ENCODE results near the gene ZC3H11A.
"Not testable (repeated sequence)": the region's sequence is repeated elsewhere in the genome, so short reads cannot be mapped to it uniquely, and the experiment has no call there.

Gene ZC3H11A

DNA sequence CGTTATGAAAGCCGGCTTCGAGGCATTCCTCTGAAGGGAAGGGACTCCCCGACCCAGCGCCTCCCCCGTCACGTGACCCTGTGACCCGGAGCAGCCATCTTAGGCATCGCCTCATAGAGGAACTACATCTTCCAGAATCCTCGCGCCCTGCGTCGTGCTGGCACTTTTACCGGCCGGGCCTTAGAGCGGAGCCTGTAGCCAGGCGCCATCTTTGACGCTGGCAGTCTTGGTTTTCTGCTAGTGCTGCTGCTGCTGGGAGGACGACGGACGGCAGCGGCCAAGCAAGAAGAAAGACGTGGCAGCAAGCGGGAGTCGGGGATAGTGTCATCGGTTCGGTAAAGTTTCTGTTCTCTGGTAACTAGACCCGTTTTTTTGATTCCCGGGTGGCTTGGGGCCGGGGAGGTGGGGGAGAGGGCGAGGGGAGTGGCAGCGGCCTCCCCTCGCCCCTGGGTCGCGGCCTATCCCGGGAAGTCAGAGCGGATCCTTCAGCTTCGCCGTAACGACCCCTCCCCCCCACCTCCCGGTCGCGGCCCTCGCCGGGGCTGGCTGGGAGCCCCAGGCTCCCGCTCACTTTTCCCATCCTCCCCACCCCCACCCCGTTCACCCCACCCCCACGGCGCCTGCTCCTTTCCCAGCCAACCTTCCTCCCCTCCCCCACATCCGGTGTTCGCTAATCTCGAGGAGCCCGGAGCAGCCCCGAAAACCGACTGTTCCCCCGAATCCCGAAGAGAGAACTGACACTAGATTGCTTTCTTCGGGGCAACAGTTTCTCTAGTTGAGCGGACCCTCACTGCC lies at the start of gene ZC3H11A, which contains the start of gene ZBED6:
TSS of gene ZC3H11A (plus strand) at position 183 of the 795 bp plus-strand sequence. CDS start 21,448 bp downstream, outside the sequence.
TSS of gene ZBED6 (plus strand) at position 183 of the 795 bp plus-strand sequence. CDS start 1,900 bp downstream, outside the sequence.
- peak; percentile 99 for DNase-seq

DNA sequence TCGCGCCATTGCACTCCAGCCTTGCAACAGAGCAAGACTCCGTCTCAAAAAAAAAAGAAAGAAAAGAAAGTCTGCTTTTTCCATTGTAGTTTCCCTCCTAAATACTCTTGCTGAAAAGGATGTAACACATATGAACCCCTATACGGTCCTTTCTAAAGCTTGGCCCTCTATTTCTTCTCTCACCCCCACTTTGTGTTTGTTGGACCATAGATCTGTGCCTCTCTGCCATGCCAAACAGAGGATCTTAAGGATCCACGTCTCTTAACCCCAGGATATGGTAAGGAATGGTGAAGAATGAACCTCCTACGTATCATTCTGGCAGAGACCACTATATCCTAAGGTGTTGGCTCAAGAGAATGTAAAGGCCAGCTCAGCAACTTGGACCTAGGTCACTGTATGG lies 49.1 kb upstream of the ZC3H11A start:
- no peak for DNase-seq

DNA sequence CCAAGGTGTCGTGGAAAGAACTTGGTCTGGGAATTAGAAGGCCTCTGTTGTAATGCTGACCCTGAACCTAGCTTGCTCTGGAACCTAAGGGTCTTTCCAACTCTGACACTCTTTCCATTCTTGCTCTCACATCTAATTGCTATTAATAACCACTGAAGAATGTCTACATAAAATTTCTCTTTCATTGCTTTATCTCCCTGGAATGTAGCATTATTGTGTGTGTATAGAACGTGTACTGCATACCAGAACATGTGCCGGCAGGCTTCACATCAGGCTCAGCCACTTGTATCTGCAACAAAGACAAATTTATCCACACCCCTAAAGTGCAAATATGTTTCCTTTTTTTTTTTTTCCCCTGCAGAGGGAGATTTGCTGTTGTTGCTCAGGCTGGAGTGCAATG lies 44.4 kb upstream of the ZC3H11A start:
- peak; percentile 84 for DNase-seq

DNA sequence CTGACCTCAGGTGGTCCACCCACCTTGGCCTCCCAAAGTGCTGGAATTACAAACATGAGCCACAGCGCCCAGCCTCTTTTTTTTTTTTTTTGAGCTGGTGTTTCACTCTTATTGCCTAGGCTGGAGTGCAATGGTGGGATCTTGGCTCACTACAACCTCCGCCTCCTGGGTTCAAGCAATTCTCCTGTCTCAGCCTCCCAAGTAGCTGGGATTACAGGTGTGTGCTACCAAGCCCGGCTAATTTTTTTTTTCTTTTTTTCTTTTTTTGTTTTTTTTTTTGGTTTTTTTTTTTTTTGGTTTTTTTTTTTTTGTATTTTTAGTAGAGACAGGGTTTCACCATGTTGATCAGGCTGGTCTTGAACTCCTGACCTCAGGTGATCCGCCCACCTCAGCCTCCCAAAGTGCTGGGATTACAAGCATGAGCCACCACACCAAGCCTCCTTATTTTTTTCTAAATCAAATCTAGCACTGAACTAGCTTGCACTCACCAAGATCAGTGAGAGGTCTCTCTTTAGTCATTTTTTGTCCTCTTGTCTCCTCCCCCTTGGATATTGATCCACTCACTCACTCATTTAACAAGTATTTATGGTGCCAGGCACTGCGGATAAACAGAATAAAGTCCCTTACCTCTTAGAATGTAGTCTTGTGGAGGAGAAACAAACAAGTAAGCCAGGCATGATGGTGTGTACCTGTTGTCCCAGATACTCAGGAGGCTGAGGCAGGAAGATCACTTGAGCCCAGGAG lies 43.6 kb upstream of the ZC3H11A start:
- not testable (repeated sequence) for DNase-seq

DNA sequence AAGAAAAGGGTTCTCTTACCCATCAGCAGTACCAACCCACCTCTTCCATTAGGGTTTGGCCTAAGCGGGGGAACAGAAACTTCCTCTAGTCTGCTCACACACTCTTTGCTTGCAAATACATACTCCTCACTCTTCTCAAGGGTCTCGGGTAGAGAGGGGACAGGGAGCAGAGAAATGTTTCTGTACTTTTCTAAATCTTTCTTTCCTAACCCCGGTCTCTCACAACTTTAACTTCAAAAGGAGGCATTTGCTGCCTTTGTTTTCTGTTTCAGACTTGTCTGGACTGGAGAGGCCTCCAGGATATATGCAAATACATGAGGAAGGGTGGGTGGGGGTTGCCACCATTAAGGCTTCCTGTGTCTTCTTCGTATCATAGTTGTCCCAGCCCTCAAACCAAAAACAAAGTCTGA lies 41.0 kb upstream of the ZC3H11A start:
- no peak for DNase-seq

DNA sequence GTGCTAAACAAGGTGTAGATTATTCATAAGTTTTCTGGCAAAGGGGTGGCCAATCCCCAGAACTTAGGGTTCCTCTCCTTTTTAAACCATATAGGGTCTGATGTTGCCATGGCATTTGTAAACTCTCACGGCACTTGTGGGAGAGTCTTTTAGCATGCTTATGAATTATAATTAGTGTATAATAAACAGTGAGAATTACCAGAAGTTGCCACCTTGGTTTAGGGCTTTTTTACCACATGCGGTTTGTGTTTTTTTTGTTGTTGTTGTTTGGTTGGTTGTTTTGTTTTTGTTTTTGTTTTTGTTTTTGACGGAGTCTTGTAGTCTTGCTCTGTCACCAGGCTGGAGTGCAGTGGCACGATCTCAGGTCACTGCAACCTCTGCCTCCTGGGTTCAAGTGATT lies 39.4 kb upstream of the ZC3H11A start:
- DNase-seq: no peak

DNA sequence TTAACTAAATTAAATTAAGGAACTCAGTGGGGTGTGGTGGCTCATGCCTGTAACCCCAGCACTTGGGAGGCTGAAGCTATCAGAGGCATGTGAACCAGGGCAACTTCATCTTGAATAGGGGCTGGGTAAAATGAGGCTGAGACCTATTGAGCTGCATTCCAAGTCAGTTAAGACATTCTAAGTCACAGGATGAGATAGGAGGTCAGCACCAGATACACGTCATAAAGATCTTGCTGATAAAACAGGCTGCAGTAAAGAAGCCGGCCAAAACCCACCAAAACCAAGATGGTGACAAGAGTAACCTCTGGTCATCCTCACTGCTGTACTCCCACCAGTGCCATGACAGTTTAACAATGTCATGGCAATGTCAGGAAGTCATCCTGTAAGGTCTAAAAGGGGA lies 36.7 kb upstream of the ZC3H11A start:
- not testable (repeated sequence) for DNase-seq

DNA sequence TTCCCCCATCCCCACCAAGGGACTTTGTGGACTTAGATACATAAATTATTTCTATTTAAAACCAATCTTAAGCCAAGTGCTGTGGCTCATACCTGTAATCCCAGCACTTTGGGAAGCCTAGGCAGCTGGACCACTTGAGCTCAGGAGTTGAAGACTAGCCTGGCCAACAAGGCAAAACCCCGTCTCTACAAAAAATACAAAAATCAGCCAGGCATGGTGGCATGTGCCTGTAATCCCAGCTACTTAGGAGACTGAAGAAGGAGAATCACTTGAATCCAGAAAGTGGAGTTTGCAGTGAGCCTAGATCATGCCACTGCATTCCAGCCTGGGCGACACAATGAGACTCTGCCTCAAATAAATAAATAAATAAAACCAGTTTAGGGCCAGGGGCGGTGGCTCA lies 34.9 kb upstream of the ZC3H11A start:
- no peak for DNase-seq

DNA sequence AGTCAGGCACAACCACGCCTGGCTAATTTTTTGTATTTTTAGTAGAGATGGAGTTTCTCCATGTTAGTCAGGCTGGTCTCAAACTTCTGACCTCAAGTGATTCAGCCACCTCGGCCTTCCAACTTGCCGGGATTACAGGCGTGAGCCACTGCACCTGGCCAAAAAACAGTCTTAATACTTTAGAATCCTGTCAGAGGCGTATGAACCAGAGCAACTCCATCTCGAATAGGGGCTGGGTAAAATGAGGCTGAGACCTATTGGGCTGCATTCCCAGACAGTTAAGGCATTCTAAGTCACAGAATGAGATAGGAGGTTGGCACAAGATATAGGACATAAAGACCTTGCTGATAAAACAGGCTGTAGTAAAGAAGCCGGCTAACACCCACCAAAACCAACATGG lies 33.5 kb upstream of the ZC3H11A start:
- DNase-seq: not testable (repeated sequence)

DNA sequence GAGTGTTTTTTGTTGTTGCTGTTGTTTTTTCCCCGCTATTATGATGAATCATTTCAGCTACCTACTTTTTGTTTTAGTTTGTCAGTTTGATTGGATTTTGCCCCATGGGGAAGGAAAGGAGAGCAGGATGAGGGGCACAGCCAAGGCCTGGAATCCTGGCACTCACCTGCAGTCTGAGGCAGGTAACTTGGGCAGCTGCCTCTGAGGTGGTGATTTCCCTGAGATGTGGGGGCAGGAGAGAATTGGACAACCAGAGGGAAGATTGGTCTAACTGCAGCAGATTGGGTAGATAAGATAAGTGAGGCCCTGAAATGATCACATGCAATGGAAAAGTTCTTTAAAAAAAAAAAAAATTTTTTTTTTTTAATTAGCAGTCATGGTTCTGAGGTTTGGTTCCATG lies 31.9 kb upstream of the ZC3H11A start:
- DNase-seq: no peak

DNA sequence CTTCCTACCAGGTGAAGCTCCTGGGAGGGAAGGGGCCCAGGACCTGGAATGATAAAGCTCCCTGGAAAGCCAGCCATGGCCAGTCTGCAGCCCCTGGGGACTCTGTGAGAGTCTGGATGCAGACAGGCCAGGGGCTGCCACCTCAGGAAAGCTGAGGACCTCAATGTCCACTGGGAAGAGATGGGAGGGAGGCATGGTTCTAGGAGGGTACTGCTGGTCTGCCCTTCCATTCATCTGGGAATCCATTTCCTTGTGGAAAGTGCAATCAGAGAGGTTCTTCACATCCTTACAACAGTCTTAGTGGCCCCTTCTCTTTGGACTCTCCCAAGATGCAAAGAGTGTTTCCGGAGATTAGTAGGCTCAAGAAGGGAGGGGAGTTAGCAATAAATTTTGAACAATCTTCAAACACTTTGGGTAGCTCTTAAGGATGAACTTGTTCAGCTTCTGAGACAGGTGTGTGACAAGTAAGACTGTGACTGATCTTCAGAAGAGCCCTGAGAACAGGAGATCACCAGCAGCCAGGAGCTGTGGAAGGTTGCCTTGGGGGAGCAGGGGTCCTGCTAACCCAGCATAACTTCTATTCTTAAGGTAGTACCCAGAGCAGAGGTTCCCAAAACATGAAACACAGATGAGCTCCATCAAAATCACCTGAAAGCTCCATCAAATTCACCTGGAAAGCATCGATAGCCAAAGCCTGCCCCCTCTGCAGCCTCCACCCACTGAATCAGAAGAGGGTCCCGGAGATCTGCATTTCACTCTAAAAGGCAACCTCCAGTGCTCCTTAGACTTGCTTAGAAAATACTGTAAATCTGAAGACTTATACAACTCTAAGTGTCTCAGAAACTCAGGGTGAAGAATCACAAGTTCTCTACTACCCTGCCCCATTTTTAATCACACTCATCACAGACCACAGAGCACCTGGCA lies 31.1 kb upstream of the ZC3H11A start:
- no peak for DNase-seq

DNA sequence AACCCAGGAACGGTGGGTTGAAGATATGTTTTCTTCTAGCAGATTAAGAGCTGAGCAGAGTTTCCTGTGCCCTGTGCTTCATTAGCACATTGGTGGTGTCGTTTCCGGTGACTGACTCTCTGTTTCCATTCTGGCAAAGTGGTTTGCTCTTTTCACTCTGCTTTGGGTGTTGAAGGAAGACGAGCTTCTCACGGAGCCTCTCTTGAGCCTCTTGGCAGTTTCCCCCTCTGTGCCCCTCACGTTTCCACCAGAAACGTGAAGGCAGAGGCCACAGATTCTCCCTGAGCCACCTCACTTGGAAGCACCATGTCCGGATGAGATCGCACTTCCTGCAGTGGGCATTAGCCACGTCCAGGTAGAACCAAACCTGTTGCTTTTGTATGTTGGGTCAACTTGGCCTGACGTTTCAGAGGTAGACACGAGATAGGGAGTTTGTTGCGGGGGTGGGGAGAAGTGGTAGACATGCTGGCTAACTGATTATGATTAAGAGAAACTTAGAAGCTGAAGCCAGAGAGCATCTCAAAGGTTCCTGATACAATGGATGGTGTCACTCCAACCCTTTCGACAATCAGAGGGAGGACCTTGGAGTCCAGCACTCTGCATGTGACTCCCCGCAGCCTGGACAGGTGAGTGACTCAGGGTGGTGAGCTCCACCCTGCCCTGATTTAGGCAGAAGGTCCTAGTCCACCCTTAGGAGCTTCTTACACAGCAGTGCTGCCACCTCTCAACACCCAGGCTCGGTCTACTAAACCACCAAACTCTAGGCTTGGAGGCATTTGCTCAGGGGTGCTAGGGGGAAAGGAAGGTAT lies 30.2 kb upstream of the ZC3H11A start, which contains the start of gene LAX1:
TSS of gene LAX1 (plus strand) at position 155 of the 809 bp plus-strand sequence. CDS start at position 538, 383 bp downstream.
- no peak for DNase-seq

DNA sequence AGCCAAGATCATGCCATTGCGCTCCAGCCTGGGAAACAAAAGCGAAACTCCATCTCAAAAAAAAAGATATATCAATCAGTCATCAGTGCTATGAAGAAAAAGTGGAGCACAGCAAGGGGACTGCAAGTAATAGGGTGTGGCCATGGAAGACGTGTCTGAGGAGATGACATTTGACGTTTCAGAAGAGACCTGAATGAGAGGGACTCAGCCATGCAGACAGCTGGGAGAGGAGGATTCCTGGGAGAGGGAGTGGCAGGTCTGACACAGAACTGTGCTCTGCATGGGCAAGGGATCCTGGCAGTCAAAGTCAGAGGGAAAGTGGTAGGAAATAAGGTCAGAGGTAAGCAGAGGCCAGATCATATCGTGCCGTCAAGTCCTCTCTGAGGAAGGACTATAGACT lies 27.2 kb upstream of the ZC3H11A start:
- no peak for DNase-seq

DNA sequence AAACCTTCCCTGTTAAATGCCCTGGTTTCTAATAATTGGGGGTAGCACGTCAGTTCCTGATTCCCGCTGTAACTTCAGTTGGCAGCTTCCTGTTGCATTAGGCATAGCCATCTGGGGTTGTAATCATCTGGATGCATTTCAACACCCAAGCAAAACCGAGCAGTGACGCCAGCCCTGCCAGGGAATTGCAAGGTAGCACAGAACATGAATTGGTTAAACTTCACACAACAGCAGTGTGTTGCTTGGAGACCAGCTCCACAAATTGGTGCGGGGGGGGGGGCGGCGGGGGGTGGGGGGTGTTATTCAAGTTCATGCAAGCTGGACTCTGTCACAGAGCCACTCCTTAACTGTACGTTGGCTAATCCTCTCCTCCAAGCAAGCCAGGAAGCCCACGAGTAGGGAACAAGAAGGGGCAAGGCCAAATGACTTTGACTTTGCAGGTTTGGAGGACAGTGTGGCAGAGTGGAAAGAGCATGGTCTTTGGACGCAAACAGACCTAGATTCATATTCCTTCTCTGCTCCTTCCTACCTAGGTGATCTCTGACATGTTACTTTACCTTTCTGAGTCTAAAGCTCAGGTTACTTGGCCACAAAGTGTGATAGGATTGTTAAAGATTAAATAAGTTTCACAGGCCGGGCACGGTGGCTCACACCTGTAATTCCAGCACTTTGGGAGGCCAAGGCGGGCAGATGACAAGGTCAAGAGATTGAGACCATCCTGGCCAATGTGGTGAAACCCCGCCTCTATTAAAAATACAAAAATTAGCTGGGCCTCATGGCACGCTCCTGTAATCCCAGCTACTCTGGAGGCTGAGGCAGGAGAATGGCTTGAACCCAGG lies 25.7 kb upstream of the ZC3H11A start:
- peak; percentile 92 for DNase-seq

DNA sequence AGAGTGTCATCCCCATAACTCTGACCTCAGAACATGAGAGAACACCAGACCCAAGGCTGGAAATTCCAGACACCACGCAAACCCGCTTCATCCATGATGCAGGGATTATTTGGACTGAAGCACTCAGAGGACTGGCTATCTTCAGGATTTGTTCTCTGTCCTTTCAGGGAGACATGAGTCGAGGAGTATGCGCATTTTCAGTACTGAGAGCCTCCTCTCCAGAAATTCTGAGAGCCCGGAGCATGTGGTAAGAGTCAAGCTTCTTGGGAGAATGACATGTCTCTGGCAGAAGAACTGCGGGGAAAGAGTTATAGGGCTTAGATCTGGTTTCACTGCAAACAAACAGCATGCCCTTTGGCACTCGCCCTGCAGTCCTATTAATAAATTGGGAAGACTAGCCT lies 23.5 kb upstream of the ZC3H11A start:
- no peak for DNase-seq

DNA sequence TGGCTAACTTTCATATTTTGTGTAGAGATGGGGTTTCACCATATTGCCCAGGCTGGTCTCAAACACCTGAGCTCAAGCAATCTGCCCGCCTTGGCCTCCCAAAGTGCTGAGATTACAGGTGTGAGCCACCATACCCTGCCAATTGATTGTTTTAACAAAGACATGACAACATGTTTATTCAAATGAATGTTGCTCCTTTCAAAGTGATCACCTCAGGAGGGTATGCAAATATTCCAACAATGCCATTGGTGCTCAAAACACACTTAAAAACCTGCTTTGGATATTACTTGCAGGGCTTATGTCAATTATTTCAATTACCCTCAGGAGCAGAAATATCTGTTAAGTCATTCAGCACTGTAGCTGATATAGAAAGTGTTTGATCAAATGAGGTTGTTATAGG lies 22.6 kb upstream of the ZC3H11A start:
- DNase-seq: no peak

DNA sequence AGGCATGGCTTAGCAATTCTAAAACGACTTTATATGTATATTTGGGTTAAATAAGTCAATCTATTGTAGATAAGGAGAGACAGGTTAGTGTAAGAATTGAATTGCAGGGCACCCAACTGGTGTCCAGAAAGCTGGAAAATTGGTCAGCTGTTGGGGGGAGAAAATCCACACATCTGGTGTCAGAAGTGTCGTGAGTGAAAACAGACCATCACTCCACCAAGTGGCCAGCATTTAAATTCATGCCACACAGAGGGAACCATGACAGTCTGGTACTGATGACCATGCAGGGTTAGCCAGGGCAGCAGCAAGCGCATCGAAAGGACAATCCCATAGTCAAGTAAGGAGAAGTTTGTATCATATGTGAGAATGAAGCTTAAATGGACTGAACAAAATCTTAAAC lies 18.8 kb upstream of the ZC3H11A start:
- DNase-seq: no peak

DNA sequence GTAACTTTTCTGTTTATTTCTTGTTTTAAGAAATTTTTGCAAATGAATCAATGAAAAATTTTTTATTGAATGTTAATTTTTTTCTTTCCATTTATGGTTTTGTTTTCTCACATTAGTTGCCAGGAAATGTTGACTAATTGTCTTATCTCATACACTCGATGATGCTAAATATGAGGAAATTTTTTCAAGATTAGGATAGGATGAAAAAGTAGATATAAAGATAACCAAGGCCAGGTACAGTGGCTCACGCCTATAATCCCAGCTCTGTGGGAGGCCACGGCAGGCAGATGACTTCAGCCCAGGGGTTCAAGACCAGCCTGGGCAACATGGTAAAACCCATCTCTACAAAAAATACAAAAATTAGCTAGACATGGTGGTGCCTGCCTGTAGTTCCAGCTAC lies 17.8 kb upstream of the ZC3H11A start:
- no peak for DNase-seq

DNA sequence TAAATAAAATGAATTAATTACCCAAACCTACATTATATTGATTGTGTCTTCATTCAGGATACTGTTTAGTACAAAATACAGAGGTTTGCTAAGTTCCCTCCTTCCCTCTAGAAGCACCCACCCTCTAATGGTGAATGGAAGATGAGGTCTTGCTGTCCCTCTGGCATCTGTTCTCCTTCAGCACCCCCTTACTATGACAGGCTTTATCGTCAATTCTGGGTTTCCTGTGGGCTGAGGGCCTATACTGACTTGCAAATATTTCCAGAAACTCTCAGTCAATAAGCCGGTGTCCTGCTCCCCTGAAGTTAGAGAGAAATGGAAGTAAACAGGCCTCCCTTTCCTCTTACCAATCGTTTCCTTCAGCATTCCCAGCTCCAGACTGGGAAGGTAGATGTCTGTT lies 17.3 kb upstream of the ZC3H11A start:
- DNase-seq: no peak

DNA sequence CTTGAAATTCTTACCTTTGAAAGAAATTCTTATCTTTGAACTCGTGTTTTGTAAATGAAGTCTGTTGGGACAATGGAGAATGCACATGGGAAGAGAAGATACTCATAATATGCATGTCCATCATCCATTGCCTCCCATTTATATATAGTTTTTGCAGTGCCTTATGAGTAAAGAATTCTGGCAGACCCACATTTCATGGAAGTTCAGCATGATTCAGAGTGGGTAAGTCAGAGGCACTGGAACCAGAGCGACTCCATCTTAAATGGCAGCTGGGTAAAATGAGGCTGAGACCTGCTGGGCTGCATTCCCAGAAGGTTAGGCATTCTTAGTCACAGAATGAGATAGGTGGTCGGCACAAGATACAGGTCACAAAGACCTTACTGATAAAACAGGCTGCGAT lies 16.6 kb upstream of the ZC3H11A start:
- DNase-seq: no peak

DNA sequence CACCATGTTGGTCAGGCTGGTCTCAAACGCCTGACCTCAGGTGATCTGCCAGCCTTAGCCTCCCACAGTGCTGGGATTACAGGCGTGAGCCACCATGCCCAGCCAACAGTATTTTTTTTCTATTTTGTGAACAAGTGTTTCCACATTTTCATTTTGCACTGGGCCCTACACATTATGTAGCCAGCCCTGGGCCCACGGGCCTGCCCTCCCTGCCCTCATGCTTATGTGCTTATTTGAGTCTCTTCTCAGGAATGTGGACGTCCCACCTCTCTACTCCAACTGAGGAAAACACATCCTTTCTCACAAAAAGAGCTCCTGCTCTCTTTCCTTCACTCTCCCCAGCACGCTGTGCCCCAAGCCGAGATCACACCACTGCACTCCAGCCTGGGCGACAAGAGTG lies 13.5 kb upstream of the ZC3H11A start:
- no peak for DNase-seq
